HFFc6 (cell line): ENCODE results near the gene LIMD2. TPM values are rescaled to one million over a fixed set of nuclear protein-coding genes. Genes with fewer than 3 reads are reported as not detected.

ENCODE experiments used
- DNase-seq: peaks from one replicate; pipeline ENCODE4 v3.0.0-alpha.2; 2018
- H3K27ac Mint-ChIP-seq: 2 replicates; pipeline ENCODE4 v1.8.0; 2020; ENCODE audit warnings: mild to moderate bottlenecking, mixed read lengths
- H3K27me3 Mint-ChIP-seq: 2 replicates; pipeline ENCODE4 v1.8.0; 2021; ENCODE audit warnings: mild to moderate bottlenecking, moderate library complexity, mixed read lengths; ENCODE audit not compliant: insufficient read depth
- H3K36me3 Mint-ChIP-seq: 2 replicates; pipeline ENCODE4 v1.8.0; 2021; ENCODE audit warnings: low read depth, mixed read lengths
- H3K4me1 Mint-ChIP-seq: 2 replicates; pipeline ENCODE4 v1.8.0; 2020; ENCODE audit warnings: low read depth, mixed read lengths
- H3K4me3 Mint-ChIP-seq: 2 replicates; pipeline ENCODE4 v1.8.0; 2020; ENCODE audit warnings: mild to moderate bottlenecking, moderate library complexity, mixed read lengths
- H3K9me3 Mint-ChIP-seq: 2 replicates; pipeline ENCODE4 v1.8.0; 2020; ENCODE audit warnings: mild to moderate bottlenecking, mixed read lengths
- total RNA-seq, 6 experiments: library from RNA; stranded (reverse); fragmentation: NEBNext Ultra II Directional; extraction: Animal tissue kit (Norgen Biotek cat#: 25700); gene quantifications; 2 replicates in 1 of 6; 3 replicates in 5 of 6; pipeline ENCODE4 v1.2.3, GENCODE V29; 2021
- TF ChIP-seq, protein P1 (sequence below): fragments of 200-600 bp; sonication (generic); IDR thresholded peaks from 2 replicates; pipeline ENCODE4 v1.5.0; 2021; ENCODE audit warnings: antibody characterized with exemption, mild to moderate bottlenecking

LIMD2 gene
- total RNA-seq, 6 experiments from 2014 or later: 1.7 to 5.8 (median 4.1) TPM

- Mint-ChIP-seq H3K27ac (peak overlapping the region; percentile 3; the same call in 1 of the 2 replicates), H3K27me3 (peaks cover 5% of the 10 kb centered on the region), H3K36me3 (peaks cover 3% of the 10 kb centered on the region; the same call in 1 of the 2 replicates), H3K9me3 (no peaks in the 10 kb centered on the region), H3K4me1 (no peaks in the 10 kb centered on the region), H3K4me3 (no peak overlapping the region)
- TF ChIP-seq, protein P1, sequence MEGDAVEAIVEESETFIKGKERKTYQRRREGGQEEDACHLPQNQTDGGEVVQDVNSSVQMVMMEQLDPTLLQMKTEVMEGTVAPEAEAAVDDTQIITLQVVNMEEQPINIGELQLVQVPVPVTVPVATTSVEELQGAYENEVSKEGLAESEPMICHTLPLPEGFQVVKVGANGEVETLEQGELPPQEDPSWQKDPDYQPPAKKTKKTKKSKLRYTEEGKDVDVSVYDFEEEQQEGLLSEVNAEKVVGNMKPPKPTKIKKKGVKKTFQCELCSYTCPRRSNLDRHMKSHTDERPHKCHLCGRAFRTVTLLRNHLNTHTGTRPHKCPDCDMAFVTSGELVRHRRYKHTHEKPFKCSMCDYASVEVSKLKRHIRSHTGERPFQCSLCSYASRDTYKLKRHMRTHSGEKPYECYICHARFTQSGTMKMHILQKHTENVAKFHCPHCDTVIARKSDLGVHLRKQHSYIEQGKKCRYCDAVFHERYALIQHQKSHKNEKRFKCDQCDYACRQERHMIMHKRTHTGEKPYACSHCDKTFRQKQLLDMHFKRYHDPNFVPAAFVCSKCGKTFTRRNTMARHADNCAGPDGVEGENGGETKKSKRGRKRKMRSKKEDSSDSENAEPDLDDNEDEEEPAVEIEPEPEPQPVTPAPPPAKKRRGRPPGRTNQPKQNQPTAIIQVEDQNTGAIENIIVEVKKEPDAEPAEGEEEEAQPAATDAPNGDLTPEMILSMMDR: peak; percentile 70
- peak; percentile 11 for DNase-seq
These were observed 3.5 kb downstream of the LIMD2 start for GRCh38 chr17:63696381-63696961.

DNA sequence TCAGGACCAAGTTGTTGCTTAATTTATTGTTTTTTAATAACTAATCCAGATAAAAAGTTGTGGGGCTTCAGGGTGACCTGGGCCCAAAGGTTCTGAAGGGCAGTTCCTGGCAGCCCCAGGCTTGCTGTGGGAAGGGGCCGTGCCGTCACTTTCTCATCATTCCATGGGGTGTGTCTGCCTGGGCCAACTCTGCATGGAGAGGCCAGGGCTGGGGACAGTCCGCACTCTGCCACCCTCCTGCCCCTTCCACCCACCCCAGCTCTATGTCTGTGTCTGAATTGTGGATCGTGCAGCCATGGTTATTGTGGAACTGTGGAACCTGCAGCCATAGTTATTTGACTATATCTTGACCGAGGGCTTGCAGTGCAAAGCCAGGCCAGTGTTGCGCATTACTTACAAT is 4.0 kb downstream of the LIMD2 start:
- no peak overlapping the region for H3K4me3 Mint-ChIP-seq

DNA sequence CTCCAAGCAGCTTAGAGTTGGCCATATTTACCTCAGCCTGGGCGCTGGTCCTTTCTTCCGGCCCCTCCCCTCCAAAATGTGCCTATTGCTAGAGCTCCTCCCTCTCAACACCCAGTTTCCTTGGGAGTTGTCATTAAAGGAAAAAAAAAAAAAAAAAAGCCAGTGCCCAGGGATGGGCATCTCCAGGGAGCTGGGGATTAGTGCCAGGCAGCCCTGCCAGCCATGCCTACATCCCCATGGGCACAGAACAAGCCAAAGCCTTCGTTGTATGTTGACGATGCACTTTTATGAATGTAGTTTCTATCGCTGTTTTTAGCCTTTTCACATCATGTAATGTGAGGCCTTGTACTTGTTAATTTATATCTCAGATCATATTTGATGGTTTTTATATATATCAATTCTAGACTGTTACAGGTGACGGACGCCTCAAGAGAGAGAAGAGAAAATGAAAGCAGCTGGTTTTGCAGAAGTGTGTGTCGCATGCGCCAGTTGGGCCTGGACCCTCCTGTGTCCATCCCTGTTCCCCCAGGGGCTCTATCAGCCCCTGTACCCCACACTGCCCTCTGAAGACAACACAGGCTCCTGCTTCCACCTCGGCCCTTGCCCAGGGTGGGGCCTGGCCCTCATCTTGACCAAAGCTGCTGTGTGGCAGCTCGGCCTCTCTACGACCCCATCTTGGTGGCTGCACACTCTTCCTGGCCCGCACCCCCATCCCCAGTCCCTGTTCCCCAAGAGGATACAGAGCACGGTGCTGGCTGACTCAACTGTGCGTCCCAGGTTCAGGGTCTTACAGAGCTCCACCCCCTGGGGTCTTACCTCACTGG is 4.8 kb downstream of the LIMD2 start:
- TF ChIP-seq, protein P1: no peak
- no peak overlapping the region for H3K27ac Mint-ChIP-seq
- H3K36me3 Mint-ChIP-seq: no peaks in the 10 kb centered on the region
- H3K4me1 Mint-ChIP-seq: no peaks in the 10 kb centered on the region
- peaks cover 5% of the 10 kb centered on the region for H3K27me3 Mint-ChIP-seq
- H3K9me3 Mint-ChIP-seq: no peaks in the 10 kb centered on the region
- DNase-seq: no peak
- H3K4me3 Mint-ChIP-seq: no peak overlapping the region

More for the DNA sequence above, 4.0 kb downstream of the LIMD2 start:
- peaks cover 5% of the 10 kb centered on the region for H3K27me3 Mint-ChIP-seq
- peak overlapping the region; percentile 3; the same call in 1 of the 2 replicates for H3K27ac Mint-ChIP-seq
- no peaks in the 10 kb centered on the region for H3K9me3 Mint-ChIP-seq
- TF ChIP-seq, protein P1: no peak
- no peaks in the 10 kb centered on the region for H3K4me1 Mint-ChIP-seq
- no peaks in the 10 kb centered on the region for H3K36me3 Mint-ChIP-seq
- DNase-seq: no peak

DNA sequence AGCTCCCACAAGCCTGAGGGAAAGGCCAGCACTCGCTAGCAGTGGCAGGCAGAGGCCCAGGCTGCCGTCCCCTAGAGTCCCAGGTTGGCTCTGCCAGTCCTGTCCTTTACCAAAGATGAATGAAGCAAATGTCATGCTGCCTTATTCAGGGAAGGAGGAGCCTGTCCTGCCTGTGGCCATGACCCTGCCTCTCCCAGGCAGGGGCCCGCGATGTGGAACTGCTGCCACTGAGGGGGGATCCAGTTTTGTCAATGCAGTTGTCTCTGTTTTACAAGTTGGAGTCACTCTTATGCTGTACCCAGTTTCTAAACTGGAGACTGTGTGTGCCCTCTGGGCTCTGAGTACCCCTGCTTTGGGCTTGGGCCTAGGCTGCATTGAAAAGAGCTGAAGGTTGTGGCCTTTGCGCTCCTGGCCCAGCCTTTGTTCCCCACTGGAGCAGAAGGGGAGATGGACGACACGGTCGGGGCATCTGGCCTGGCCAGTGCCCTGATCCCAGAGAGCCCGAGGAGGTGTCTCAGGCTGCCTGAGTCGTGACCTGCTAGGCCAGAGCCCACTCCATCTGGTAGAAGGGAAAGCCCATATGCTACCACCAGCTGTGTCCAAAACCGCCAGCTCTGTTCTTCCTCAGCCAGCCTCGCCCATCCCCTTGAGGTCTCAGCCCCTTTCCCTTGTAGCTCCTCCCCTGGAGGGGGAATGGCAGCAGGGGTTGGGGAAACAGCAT is 5.5 kb downstream of the LIMD2 start:
- no peak for DNase-seq
- Mint-ChIP-seq H3K36me3 (no peaks in the 10 kb centered on the region), H3K4me3 (no peak overlapping the region), H3K4me1 (no peaks in the 10 kb centered on the region), H3K27ac (no peak overlapping the region), H3K9me3 (no peaks in the 10 kb centered on the region), H3K27me3 (peaks cover 5% of the 10 kb centered on the region)
- TF ChIP-seq, protein P1: no peak

- H3K9me3 Mint-ChIP-seq: no peaks in the 10 kb centered on the region
- H3K4me1 Mint-ChIP-seq: no peaks in the 10 kb centered on the region
- no peaks in the 10 kb centered on the region for H3K36me3 Mint-ChIP-seq
- no peak overlapping the region for H3K27ac Mint-ChIP-seq
- peaks cover 1% of the 10 kb centered on the region for H3K27me3 Mint-ChIP-seq
- TF ChIP-seq, protein P1: no peak
- no peak overlapping the region for H3K4me3 Mint-ChIP-seq
- DNase-seq: no peak
These were observed 6.4 kb downstream of the LIMD2 start for GRCh38 chr17:63693411-63694113.
